PC-3 (cell line): ENCODE results near the gene B4GALT2.

ENCODE experiments used
- CTCF ChIP-seq: fragments of 300-600 bp; sonication (generic); conservative IDR thresholded peaks from 2 replicates; pipeline ENCODE4 v1.5.1; 2017; ENCODE audit warnings: antibody characterized with exemption, low read depth, mild to moderate bottlenecking, low read length
- EZH2 ChIP-seq: fragments of 300-600 bp; sonication (generic); IDR thresholded peaks from one replicate; pipeline ENCODE4 v1.6.1; 2017; ENCODE audit warnings: antibody characterized with exemption, mild to moderate bottlenecking, low read length; ENCODE audit not compliant: unreplicated experiment
- EZH2phosphoT487 ChIP-seq: fragments of 300-600 bp; sonication (generic); IDR thresholded peaks from 2 replicates; pipeline ENCODE4 v1.6.1; 2018; ENCODE audit warnings: mild to moderate bottlenecking, antibody characterized with exemption, low read length, borderline replicate concordance

DNA sequence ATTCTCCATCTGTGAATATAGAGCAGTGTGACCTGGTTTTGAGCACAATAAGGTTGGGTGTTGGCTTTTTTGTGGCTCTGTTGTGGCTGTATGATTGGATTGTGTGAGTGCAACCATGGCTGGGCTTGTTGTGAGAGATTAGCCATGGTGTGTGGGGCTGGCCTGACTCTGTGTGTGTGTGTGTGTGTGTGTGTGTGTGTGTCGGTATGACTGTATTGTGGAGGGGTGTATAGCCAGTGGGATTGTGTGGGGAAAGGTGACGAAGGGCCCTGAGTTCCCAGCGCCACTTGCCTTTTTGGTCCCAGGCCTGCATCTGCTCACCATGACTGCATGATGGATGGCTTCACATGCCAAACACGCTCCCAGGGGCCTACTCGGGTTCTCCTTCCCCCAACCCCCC is 58.1 kb downstream of the B4GALT2 start:
- TF ChIP-seq CTCF = no peak
- TF ChIP-seq EZH2phosphoT487 = no peak
- TF ChIP-seq EZH2 = no peak
